T-helper 2 cell treated with Interferon-gamma antibody and Interleukin-4, amounts not matched to agents 100 ng/mL and 5 ng/mL, for 36 hours (primary cell): ENCODE results near the gene TNK2. TPM values are rescaled to one million over a fixed set of nuclear protein-coding genes. Genes with fewer than 3 reads are reported as not detected.
"Not testable (repeated sequence)": the region's sequence is repeated elsewhere in the genome, so short reads cannot be mapped to it uniquely, and the experiment has no call there.

ENCODE experiments used
- intact Hi-C: fragments of 100-400 bp; cut with micrococcal nuclease; formaldehyde crosslinking; loops from one replicate; pipeline ENCODE4 v1.15.1; 2023
- total RNA-seq: library from RNA; stranded (reverse); gene quantifications from 2 replicates; pipeline ENCODE4 v1.2.3, GENCODE V29; 2022

TNK2 gene
- total RNA-seq, 1 donor from 2014 or later = 126 TPM

GRCh38 chr3:195918176-195918575 is 9.8 kb upstream of the TNK2 start:
- intact Hi-C loops = no loop called here

GRCh38 chr3:195916991-195917390 is 8.6 kb upstream of the TNK2 start:
- intact Hi-C loops = no loop called here

GRCh38 chr3:195916291-195916690 is 7.9 kb upstream of the TNK2 start:
- intact Hi-C loops = no loop called here

GRCh38 chr3:195914648-195915473 is 6.5 kb upstream of the TNK2 start:
- intact Hi-C loops = loop anchor here (1.0 kb wide), 3 partner anchors 20 to 56 kb away; no protein-coding TSS in a partner anchor

GRCh38 chr3:195914146-195914545 is 5.8 kb upstream of the TNK2 start:
- intact Hi-C loops = not testable (repeated sequence)

- intact Hi-C loops = no loop called here
Measured at GRCh38 chr3:195913382-195913781, 5.0 kb upstream of the TNK2 start.

- intact Hi-C loops = no loop called here
Measured at GRCh38 chr3:195911946-195912270, 3.6 kb upstream of the TNK2 start.

GRCh38 chr3:195911041-195911945 is 2.9 kb upstream of the TNK2 start:
- intact Hi-C loops = no loop called here

- intact Hi-C loops = no loop called here
Measured at GRCh38 chr3:195910499-195910845, 2.1 kb upstream of the TNK2 start.

- intact Hi-C loops = loop anchor here (5.0 to 10.0 kb wide), 4 partner anchors 45 to 368 kb away; partner anchors contain the start of genes PPP1R2 and TFRC
Measured at GRCh38 chr3:195909644-195910498, 1.5 kb upstream of the TNK2 start.

- intact Hi-C loops = loop anchor here (5.0 to 10.0 kb wide), 4 partner anchors 46 to 367 kb away; partner anchors contain the start of genes PPP1R2 and TFRC
Measured at GRCh38 chr3:195908694-195909581, 587 bp upstream of the TNK2 start.

GRCh38 chr3:195907684-195907933 is 742 bp downstream of the TNK2 start:
- intact Hi-C loops = loop anchor here (1.0 to 10.0 kb wide), 5 partner anchors 12 to 365 kb away; partner anchors contain the start of genes PPP1R2 and TFRC

GRCh38 chr3:195906865-195907683 is 1.3 kb downstream of the TNK2 start:
- intact Hi-C loops = loop anchor here (1.0 to 10.0 kb wide), 5 partner anchors 12 to 365 kb away; partner anchors contain the start of genes PPP1R2 and TFRC

GRCh38 chr3:195905970-195906864 is 2.1 kb downstream of the TNK2 start:
- intact Hi-C loops = loop anchor here (5.0 to 10.0 kb wide), 4 partner anchors 49 to 364 kb away; partner anchors contain the start of genes PPP1R2 and TFRC

GRCh38 chr3:195904368-195904767 is 4.0 kb downstream of the TNK2 start:
- intact Hi-C loops = loop anchor here (10.0 kb wide), 1 partner anchor 50 kb away; no protein-coding TSS in a partner anchor

- intact Hi-C loops = loop anchor here (10.0 kb wide), 1 partner anchor 51 kb away; no protein-coding TSS in a partner anchor
Measured at GRCh38 chr3:195903950-195904290, 4.4 kb downstream of the TNK2 start.

- intact Hi-C loops = loop anchor here (10.0 kb wide), 1 partner anchor 52 kb away; no protein-coding TSS in a partner anchor
Measured at GRCh38 chr3:195902634-195903033, 5.7 kb downstream of the TNK2 start.
